T follicular helper cell (primary cell): ENCODE data around the gene CDHR2.
A peak's percentile ranks its signal among the peaks of the same experiment; 100 is the strongest.
"Not testable (repeated sequence)": the region's sequence is repeated elsewhere in the genome, so short reads cannot be mapped to it uniquely, and the experiment has no call there.

ENCODE experiments used
- DNase-seq: peaks from one replicate; pipeline ENCODE4 v3.0.0-alpha.2; 2020; ENCODE audit warnings: low read depth

Gene CDHR2

DNA sequence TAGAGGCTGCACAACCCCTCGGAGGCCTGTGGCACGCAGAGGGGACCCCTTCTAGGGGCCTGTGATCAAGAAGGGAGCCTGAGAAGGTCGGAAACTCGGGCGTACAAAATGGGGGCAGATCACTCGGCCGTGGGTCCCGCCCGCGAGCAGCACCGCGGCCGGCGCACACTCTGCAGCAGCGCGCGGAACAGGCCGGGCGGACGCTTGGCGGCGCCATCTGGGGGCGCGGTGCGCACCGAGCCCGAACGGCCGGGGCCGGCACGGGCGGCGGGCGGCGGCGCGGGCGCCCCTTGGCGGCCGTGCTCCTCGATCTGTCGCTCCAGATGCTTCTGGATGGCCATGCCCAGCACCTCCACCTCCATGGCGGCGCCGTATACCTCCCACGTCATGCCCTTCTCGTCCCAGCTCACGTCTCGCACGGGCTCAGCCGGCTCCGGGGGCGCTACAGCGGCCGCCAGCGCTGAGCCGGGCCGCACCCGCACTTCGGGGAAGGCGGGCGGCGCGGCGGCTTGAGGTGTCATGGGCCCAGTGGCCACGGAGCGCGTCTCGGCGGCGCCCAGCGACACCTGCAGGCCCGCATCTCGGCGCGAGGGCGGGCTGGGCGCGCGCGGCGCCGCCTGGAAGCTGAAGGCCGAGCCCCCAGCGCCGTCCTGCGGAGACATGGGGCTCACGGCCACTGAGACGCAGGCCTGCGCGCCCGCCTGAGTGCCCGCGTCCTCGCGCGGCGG lies 47.7 kb downstream of the CDHR2 start:
- DNase-seq: peak; percentile 56

DNA sequence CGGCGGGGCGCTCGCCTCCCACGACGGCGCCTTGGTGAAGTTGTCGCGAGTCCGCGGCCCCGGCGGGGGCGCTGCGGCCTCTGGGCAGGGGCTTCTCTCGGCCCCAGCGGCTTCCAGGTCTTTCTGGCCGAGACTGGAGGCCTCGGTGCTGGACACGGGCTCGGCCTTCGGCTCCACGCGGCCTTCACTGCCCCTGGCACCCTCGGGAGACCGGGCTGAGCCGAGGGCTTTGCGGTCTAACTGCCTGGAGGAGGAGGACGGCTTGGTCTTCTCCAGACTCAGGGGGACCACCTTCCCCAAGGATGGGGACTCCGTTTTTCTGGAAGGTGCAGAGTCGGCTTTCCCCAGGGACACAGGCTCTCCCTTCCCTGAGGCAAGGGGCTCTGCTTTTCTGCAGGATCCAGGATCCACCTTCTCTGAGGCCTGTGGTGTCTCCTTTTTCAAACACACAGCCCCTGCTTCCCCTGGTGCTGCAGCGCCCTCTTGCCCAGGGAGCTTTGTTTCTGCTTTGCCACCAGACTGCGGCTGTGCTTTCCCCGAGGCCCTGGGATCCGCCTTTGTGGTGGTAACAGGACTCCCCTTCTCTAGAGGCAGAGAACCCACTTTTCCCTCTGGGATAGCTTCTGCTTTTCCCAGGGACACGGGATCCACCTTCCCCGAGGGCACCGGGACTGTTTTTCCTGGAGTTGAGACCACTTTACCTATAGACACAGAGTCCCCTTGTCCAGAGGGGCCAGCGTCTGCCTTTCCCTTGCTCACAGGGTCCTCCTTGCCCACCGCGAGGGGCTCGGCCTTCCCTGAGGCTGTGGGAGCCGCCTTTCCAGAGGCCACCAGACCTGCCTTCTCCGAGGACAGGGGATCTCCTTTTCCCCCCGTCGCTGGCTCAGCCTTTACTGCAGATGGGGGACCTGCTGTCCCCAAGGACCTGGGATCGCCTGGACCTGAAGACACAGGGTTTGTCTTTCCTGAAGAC lies 48.6 kb downstream of the CDHR2 start:
- no peak for DNase-seq

DNA sequence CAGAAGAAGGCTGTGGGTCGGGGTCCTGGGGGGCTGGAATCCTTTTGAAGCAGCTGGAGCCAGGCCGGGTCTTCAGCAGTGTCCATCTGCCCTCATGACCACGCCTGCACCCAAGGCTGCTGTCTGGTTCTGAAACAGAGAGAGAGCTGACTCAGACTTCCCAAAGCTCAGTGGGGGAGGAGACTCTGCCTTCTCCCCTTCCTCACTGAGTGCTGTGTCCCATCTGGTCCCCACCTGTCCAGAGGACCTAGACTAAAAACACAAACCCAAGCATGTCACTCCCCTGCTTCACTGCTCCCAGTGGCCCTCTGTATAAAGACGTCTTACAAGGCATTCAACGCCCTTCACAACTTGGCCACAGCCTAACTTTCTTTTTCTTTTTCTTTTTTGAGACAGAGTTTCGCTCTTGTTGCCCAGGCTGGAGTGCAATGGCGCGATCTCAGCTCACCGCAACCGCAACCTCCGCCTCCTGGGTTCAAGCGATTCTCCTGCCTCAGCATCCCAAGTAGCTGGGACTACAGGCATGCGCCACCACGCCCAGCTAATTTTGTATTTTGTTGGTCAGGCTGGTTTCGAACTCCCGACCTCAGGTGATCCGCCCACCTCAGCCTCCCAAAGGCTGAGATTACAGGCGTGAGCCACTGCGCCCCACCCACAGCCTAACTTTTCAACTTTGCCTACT lies 50.7 kb downstream of the CDHR2 start:
- not testable (repeated sequence) for DNase-seq

DNA sequence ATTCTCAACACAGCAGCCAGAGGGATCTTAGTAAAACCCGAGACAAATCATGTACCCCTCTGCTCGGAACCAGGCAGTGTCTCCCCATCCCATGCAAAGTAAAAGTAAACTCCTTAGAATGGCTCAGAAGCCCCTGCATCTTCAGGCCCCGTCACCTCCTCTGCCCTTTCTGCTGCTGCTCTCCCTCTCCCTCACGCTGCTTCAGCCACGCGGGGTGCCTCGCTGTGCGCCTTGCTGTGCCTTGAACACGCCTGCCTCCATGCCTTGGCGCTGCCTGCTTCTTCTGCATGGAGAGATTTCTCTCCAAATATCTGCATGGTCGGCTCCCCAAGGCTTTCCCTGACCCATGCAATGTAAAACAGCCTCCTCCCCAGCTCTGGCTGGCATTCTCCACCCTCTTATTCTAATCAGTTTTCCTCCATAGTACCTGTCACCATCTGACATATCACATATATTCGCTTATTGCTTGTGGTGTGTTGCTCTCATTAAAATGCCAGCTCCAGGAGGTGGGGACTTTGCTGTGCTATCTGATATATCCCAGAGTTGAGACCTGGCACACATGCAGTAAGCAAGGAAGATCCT lies 52.9 kb downstream of the CDHR2 start:
- DNase-seq: no peak

DNA sequence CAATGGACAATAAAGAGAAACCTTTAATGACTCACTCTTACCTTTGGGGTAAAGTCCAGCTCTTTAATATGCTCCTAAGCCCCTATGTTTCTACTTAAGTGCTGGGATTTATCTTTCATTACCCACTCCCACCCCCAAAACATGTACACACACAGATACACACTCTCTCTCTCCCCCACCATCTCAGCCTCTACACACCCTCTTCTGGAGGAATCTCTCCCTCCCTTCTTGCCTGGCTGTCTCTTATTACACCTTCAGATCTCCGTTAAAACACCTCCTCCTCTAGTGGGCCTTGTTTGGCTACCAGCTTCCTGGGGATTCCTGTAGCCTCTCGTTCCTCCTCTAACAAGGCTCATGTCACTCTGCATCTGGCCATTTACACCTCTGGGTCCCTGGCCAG lies 53.9 kb downstream of the CDHR2 start:
- no peak for DNase-seq

DNA sequence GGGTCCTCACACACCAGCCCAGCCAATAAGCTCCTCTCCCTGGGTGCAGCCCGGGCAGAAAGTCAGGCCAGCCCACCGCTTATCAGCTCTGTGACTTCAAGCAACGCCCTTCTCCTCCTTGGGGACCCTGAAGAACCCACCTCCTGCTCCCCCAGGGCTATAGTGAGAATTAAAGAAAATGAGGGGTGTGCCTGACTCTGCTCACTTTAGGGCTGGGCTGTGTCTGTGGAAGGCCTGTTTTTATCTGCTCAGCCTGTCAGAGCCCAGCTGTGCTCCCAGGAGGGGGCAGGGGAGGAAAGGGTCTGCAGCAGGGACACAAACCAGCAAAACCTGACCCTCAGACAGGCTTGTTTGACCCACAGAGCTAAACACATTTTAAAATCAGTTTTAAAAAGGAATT lies 56.9 kb downstream of the CDHR2 start:
- no peak for DNase-seq

DNA sequence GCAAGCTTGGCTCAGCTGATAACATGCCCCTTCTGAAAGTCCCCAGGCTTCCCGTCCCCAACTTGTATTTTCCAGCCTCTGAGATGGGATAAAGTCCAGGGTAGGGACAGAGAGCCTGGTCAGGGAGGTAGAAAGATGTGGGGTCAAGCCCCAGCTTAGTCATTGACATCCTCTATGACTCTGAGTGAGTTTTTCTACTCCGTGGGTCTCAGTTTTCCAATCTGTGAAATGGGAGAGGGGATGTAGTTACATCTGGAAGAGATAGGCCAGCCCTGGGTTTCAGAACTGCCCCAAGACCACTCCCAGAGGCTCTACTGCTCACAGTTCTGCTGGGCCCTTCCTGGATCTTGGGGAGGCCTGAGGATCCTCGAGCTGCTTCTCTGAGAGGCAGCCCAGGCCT lies 57.7 kb downstream of the CDHR2 start:
- no peak for DNase-seq

DNA sequence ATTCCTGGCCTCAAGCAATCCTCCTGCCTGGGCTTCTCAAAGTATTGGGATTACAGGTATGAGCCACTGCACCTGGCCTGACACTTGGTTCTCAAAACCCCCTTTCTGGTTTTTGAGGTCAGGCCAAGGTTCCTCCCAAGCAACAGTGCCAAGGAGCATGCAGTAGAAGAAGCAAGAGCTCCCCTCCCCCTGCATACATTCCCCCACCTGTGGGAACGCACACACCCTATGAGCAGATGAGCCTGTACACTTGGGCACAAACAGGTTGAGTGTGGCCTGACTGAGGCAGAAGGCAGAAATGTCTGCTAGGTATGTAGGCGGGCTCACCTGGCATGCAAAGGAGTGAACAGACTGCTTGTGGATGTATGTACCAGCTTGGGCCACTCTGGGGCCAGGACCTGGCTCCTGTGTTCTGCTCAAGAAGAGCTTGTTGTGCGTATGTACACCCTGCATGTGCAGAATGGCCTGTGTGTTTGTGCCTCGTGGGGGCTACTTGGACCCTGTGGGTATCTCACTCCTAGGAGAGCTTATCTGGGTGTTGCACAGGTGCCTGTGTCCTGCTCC lies 59.1 kb downstream of the CDHR2 start:
- no peak for DNase-seq

DNA sequence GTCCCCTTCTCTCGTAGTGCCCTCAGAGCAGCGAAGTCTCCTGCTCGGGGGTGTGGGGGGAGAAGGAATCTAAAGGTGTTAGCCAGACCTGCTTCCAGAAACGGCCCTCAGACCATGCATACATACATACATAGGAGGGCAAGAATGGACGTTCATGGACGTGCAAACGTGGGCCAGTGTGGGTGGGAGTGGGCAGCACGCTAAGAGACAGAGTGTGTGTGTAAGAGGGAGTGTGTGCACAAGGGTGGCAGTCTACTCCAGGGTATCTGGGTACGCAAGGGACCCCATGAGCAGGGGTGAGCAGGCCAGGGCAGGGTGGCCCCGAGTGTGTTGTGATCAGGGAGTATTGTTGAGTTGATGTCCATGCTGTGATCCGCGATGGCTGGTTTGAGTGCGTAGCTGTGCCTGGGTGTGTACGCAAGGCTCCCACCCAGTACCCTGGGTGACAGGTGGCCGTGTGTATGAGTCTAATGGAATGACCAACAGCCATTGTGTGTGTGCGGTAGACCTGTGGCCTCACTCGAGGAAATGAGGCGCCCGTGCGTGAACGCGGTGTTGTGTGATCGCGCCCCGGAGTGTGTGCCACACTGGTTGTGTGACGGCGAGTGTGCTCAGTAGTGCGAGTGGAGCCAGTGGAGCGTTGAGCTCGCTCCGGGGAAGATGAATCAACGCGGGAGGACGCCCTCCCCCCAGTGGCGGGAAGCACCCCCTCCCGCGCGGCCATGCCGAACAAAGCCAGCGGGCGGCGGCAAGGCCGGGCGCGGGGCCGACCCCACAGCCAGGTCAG lies 60.0 kb downstream of the CDHR2 start:
- DNase-seq: no peak

DNA sequence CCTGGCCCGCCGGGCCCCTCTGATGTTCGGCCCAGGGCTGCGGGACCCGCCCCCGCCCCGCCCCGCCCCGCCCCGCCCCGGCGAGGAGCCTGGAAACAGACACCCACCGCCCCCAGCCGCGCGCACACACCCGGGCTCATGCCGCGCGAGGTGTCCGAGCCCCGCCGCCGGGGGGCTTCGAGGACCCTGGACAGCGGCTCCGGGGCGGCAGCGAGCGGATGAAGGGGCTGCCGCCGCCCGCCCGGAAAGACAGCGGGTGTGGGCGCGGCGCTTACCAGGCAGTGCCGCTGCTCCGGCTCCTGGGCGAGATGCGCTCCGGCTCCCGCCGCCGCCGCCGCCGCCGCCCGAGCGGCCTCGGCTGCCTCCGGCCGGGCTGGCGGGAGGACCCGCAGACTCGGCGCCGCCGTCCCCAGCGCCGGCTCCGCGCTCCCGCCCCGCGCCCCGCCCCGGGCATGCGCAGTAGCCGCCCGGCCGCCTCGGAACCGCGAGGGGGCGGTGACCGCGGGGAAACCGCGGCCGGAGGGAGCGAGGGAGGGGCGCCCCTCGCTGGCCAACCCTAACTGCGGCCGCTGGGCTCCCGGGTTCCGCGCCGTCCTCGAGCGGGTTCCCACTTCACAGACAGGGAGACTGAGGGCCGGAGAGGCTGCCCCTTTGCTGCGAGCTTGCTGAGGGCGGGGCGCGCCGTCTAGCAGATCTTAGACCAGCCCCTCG lies 60.7 kb downstream of the CDHR2 start, which contains the start of gene GPRIN1:
Gene GPRIN1 (minus strand): TSS at position 433 of the 711 bp plus-strand sequence. CDS start 10,322 bp downstream, outside the sequence.
- DNase-seq: no peak

DNA sequence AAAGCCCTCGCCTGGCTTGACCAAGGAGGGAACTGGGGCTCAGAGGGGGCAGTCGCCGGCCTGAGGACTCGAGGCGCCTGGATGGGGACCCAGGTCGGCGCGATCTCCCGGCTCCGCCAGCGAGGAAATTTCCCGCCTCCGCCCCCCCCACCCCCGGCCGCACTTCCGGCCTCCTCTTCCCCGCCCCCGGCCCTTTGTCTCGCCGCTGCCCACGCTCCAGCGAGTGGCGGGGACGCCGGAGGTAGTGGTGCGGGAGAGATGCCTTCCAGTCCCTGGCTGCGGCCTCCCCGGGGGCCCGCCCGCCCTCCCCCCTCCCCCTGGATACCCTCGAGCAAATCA lies 61.3 kb downstream of the CDHR2 start:
- DNase-seq: no peak

DNA sequence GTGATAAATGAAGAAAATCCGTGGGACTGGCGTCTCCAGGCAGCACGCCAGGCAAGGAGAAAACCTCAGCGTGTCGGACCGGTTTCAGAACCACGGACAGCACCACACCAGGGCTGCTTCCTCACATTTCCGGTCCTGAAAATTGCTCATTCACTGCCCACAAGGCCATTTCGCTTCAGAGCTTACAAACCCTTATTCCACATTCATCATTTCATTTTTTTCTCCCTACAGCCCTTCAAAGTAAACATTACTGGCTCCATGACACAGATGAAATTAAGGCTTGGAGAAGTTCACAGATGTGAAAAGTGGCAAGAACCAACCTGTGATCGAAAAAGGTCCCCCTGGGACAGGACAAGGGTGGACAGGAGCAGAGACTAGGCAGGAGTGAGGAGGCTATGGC lies 62.3 kb downstream of the CDHR2 start:
- peak; percentile 28 for DNase-seq

DNA sequence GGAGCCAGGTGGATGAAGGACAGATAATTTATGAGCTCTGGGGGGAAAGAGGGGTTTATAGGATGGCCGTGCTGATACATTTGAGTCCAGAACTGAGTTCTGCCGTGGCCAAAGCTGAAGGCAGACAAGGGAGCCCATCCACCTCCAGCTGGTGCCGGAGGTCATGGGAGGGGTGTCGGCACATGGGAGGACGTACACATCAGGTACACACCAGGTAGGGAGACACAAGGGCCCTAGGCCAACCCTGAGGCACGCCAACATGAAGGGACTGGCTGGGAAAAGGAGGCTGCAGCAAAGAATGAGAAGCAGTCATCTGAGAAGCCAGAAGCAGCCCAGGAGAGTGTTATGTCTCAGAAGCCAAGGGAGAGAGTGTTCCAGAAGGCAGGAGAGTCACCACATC lies 62.9 kb downstream of the CDHR2 start:
- no peak for DNase-seq

DNA sequence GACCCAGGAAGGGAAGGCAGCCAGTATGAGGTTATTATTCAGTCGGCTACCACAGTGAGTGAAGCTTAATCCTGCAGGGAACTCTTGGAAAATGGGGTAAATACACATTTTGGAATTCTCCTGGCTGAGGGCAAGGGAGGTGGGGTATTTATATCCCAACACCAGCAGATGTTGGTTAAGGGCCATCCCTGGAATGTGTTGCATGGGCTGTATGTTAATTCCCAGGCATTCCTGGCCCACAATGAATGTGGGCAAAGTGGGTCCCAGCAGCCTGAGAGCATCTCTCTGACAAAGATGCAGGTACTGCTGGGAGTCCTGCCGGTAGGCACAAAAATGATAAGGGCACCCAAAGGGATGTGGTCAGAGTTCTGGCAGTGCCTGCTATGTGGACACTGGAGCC lies 63.7 kb downstream of the CDHR2 start:
- DNase-seq: no peak

DNA sequence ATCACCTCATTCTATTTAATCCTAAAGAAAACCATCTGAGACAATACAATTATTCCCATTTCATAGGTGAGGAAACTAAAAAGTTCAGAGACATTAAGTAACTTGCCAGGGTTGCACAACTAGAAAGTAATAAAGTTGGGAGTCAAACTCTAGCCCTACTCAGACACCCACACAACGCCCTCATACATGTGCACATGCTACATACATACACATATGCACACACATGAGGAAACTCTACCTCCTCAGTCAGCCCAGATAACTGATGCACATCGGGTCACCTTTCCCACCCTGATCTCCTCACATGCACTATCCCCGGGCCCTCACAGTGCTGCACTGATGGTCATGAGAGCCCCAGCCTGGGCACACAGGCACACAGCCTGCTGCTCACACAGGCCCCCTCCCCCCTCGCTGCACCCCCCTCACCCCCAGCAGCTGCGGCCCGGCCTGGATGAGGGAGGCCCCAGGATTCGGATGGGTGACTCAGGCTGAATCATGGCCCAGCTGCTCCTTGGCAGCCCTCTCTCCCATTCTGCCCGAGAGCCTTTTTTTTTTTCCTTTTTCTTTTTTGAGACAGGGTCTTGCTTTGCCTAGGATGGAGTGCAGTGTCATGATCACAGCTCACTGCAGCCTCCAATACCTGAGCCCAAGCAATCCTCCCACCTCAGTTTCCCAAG lies 65.8 kb downstream of the CDHR2 start:
- no peak for DNase-seq

DNA sequence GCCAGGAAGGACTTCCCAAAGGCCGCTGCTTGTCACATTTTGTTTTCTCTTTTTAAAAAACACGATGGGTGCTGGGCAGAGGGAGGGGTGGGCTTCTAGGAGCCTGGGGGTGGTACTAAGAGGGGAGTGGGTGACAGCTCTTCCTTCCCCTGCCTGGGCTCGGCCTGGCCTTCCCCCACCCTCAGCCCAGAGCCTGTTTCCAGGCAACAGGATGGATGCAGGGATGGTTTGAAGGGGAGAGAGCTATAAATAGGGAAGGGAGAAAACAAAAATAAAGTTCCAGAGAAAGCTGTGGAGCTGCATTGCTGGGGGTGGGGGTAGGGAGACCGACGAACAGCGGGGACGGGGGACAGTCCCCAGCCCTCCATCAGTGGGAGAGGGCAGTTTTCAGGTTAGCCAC lies 67.4 kb downstream of the CDHR2 start:
- DNase-seq: no peak

DNA sequence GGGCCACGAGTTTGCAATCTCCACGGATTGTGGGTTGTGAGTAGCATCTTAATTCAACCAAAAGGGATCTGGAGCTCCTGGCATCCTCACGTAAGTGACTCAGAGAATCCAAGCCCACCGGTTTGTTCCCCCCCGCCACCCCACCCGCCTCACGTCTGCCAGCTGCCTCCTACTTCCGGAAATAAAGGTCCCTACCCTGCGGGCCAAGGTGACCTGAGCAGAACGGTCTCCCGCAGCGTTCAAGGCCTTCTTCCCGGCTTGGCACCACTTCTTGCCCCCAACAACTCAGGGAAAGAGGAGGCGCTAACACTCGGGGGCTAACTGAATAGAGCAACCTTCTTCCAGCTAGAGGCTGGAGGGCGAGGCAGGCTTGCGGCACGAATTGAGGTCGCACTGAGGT lies 69.6 kb downstream of the CDHR2 start:
- DNase-seq: no peak

DNA sequence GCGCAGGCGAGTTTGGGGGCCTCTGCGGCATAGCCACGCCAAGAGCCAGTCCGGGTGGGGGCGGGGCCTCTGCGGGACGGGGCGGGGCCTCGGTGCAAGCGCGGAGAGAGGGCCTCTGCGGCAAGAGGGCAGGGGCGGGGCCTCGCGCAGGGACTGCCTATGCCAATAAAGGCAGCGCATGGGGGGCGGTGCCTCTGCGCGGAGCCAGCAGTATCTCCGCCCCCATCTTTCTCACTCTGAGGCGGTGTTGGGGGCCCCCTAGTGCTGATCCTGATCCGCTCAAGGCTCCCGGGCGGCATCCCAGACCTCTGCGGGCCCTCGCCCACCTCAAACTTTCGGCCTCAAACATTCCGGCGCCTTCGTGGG lies 70.0 kb downstream of the CDHR2 start:
- peak; percentile 60 for DNase-seq

DNA sequence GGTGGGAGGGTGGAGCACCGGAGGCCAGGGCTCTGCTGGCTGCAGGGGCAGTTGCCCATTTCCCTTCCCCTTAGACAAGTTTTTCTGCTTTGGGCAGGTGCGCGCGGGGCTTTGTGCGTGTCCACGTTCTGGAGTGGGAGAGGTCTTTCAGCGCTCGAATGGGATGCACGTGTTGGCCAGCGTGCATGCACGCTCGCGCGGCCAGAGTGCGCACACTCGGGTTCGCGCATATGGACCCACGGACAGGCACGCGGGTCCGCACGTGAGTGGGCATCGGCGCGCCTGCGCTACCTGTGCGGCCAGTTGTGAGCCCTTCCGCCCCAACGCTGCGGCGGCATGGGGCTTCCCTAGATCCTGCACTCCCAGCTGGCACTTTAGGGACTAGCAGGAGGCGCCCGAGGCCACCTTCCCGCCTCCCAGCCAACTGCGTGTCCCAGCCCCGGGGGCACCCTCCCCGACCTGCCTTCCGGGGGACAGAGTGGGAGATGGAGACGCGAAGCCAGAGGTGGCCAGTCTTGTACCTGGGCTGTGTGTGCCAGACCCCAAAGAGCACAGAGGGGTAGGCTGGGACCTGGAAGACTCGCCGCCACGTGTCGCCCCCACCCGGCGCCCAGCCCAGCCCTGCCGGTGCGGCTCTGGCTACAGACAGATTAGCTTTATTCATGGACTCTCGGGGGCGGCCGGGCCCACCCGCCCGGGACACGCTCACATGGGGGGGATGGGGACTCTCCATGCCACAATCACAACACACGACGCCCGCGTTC lies 70.6 kb downstream of the CDHR2 start:
- no peak for DNase-seq
